Epithelial cell of alveolus of lung (primary cell): Measurements from ENCODE around the gene PCDHA13. TPM values are rescaled to one million over a fixed set of nuclear protein-coding genes. Genes with fewer than 3 reads are reported as not detected.

Experiments
- total RNA-seq: library from RNA; depleted of rRNA; stranded (reverse); fragments of >200 nt; gene quantifications from 2 replicates; pipeline ENCODE4 v1.2.1, GENCODE V29; 2015

The PCDHA13 gene
- not detected in 2 replicates for total RNA-seq

GRCh38 chr5:140881889-140882590 is at the start of gene PCDHA13:
Gene PCDHA13, plus strand, starts transcription at chr5:140882124. Its CDS starts 145 bp downstream, at chr5:140882269.

GRCh38 chr5:140833993-140834392 is 47.9 kb upstream of the PCDHA13 start, which contains the start of gene PCDHA7:
Gene PCDHA7, plus strand, starts transcription at chr5:140834269. Its CDS starts 115 bp downstream, at chr5:140834384.

GRCh38 chr5:140840978-140841962 is 40.7 kb upstream of the PCDHA13 start, which contains the start of gene PCDHA8:
Gene PCDHA8, plus strand, starts transcription at chr5:140841187. Its CDS starts 135 bp downstream, at chr5:140841322.

GRCh38 chr5:140848139-140849102 is 33.5 kb upstream of the PCDHA13 start, which contains the start of gene PCDHA9:
Gene PCDHA9, plus strand, starts transcription at chr5:140848382. Its CDS starts 114 bp downstream, at chr5:140848496.

GRCh38 chr5:140855772-140856674 is 25.9 kb upstream of the PCDHA13 start, which contains the start of gene PCDHA10:
Gene PCDHA10, plus strand, starts transcription at chr5:140855897. Its CDS starts 152 bp downstream, at chr5:140856049.

GRCh38 chr5:140868721-140869554 is 13.0 kb upstream of the PCDHA13 start, which contains the start of gene PCDHA11:
Gene PCDHA11, plus strand, starts transcription at chr5:140868957. Its CDS starts 147 bp downstream, at chr5:140869104.

GRCh38 chr5:140875085-140876065 is 6.5 kb upstream of the PCDHA13 start, which contains the start of gene PCDHA12:
Gene PCDHA12, plus strand, starts transcription at chr5:140875308. Its CDS starts 165 bp downstream, at chr5:140875473.

GRCh38 chr5:140925806-140926442 is 44.0 kb downstream of the PCDHA13 start, which contains the start of gene PCDHAC1:
Gene PCDHAC1, plus strand, starts transcription at chr5:140926299. Its CDS starts 594 bp downstream, at chr5:140926893.

Other genes with a start within 250 kb of the PCDHA13 start
- 0.26 and 1.8 TPM in 2 replicates for gene CD14, start 248.9 kb upstream of the PCDHA13 start, total RNA-seq
- gene TMCO6, start 242.7 kb upstream of the PCDHA13 start, total RNA-seq = 4.9 and 50.5 TPM in 2 replicates
- 58.6 and 67.5 TPM in 2 replicates for gene NDUFA2, start 234.5 kb upstream of the PCDHA13 start, total RNA-seq
- gene IK, start 234.3 kb upstream of the PCDHA13 start, total RNA-seq = 63.4 and 92.9 TPM in 2 replicates
- gene WDR55, start 217.2 kb upstream of the PCDHA13 start, total RNA-seq = 16.8 and 16.9 TPM in 2 replicates
- gene DND1, start 208.5 kb upstream of the PCDHA13 start, total RNA-seq = 0.26 and 0.64 TPM in 2 replicates
- 41.6 and 81.6 TPM in 2 replicates for gene HARS1, start 190.8 kb upstream of the PCDHA13 start, total RNA-seq
- gene HARS2, start 190.7 kb upstream of the PCDHA13 start, total RNA-seq = 23.9 and 25.6 TPM in 2 replicates
- 30.4 TPM in 2 replicates for gene ZMAT2, start 181.7 kb upstream of the PCDHA13 start, total RNA-seq
- gene PCDHA1, start 96.0 kb upstream of the PCDHA13 start, total RNA-seq = not detected in 2 replicates
- not detected in 2 replicates for gene PCDHA2, start 87.3 kb upstream of the PCDHA13 start, total RNA-seq
- under 0.01 TPM in 1 of 2 replicates, not detected in the other for gene PCDHA3, start 81.1 kb upstream of the PCDHA13 start, total RNA-seq
- 0.48 TPM in 1 of 2 replicates, not detected in the other for gene PCDHA4, start 75.1 kb upstream of the PCDHA13 start, total RNA-seq
- not detected in 2 replicates for gene PCDHA5, start 60.5 kb upstream of the PCDHA13 start, total RNA-seq
- gene PCDHA6, start 54.2 kb upstream of the PCDHA13 start, total RNA-seq = not detected in 2 replicates
- under 0.01 TPM in 1 of 2 replicates, not detected in the other for gene PCDHA7, start 47.9 kb upstream of the PCDHA13 start, total RNA-seq
- gene PCDHA8, start 40.9 kb upstream of the PCDHA13 start, total RNA-seq = not detected in 2 replicates
- gene PCDHA9, start 33.7 kb upstream of the PCDHA13 start, total RNA-seq = under 0.01 TPM in 1 of 2 replicates, not detected in the other
- gene PCDHA10, start 26.2 kb upstream of the PCDHA13 start, total RNA-seq = under 0.01 TPM in 1 of 2 replicates, not detected in the other
- gene PCDHA11, start 13.2 kb upstream of the PCDHA13 start, total RNA-seq = not detected in 2 replicates
- gene PCDHA12, start 6.8 kb upstream of the PCDHA13 start, total RNA-seq = under 0.01 TPM in 1 of 2 replicates, not detected in the other
- gene PCDHAC1, start 44.2 kb downstream of the PCDHA13 start, total RNA-seq = 0.26 TPM in 1 of 2 replicates, not detected in the other
- 0.39 TPM in 1 of 2 replicates, not detected in the other for gene PCDHAC2, start 84.4 kb downstream of the PCDHA13 start, total RNA-seq
- gene PCDHB1, start 169.2 kb downstream of the PCDHA13 start, total RNA-seq = not detected in 2 replicates
- under 0.01 and 1.2 TPM in 2 replicates for gene PCDHB2, start 212.5 kb downstream of the PCDHA13 start, total RNA-seq
- 0.13 and 0.16 TPM in 2 replicates for gene PCDHB3, start 218.3 kb downstream of the PCDHA13 start, total RNA-seq
- under 0.01 TPM in 1 of 2 replicates, not detected in the other for gene PCDHB4, start 239.7 kb downstream of the PCDHA13 start, total RNA-seq